ENCODE measurements around the gene BTAF1.

DNA sequence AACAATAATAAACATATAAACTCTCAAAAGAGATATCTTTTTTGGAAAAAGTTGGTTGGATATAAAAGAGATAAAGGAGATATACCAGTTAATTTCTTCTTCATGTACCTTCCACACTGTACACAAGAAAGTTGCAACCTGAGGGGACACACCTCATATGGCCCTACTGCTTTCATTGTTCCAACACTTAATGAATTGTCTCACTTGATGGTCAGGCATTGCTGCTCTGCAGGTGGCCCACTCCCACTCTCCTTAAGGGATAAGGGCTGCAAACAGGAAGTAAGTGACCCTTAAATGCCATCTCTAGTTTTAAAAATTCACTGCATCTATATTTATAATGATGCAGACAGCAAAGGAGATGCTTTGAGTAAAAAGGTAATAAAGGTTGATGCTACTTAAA lies 152.3 kb downstream of the BTAF1 start:
- TF ChIP-seq, protein P1, sequence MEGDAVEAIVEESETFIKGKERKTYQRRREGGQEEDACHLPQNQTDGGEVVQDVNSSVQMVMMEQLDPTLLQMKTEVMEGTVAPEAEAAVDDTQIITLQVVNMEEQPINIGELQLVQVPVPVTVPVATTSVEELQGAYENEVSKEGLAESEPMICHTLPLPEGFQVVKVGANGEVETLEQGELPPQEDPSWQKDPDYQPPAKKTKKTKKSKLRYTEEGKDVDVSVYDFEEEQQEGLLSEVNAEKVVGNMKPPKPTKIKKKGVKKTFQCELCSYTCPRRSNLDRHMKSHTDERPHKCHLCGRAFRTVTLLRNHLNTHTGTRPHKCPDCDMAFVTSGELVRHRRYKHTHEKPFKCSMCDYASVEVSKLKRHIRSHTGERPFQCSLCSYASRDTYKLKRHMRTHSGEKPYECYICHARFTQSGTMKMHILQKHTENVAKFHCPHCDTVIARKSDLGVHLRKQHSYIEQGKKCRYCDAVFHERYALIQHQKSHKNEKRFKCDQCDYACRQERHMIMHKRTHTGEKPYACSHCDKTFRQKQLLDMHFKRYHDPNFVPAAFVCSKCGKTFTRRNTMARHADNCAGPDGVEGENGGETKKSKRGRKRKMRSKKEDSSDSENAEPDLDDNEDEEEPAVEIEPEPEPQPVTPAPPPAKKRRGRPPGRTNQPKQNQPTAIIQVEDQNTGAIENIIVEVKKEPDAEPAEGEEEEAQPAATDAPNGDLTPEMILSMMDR (IDR thresholded peaks at IDR 0.05) = no peak
- TF ChIP-seq POLR2AphosphoS5 (IDR thresholded peaks at IDR 0.05) (no peak), EP300 (IDR thresholded peaks at IDR 0.05; ENCODE audit: low read depth) (no peak)
